Mesothelial cell of epicardium (in vitro differentiated cells): ENCODE results near the gene PEX26. TPM values are rescaled to one million over a fixed set of nuclear protein-coding genes. Genes with fewer than 3 reads are reported as not detected.

Experiments
- DNase-seq, 2 experiments: peaks; one replicate each; pipeline ENCODE4 v3.0.0; 2021; ENCODE audit warnings: low spot score in 2 of 2; ENCODE audit not compliant: unreplicated experiment in 2 of 2
- H3K27ac Mint-ChIP-seq: 2 replicates; pipeline ENCODE4 v1.8.0; 2021; ENCODE audit warnings: mixed read lengths
- H3K27me3 Mint-ChIP-seq: 2 replicates; pipeline ENCODE4 v1.8.0; 2021; ENCODE audit warnings: low read depth, mixed read lengths
- H3K36me3 Mint-ChIP-seq: 2 replicates; pipeline ENCODE4 v1.8.0; 2021; ENCODE audit warnings: mixed read lengths
- H3K4me1 Mint-ChIP-seq: 2 replicates; pipeline ENCODE4 v1.8.0; 2021; ENCODE audit warnings: mixed read lengths
- H3K4me3 Mint-ChIP-seq: 2 replicates; pipeline ENCODE4 v1.8.0; 2021; ENCODE audit warnings: mild to moderate bottlenecking, moderate library complexity, mixed read lengths
- H3K9me3 Mint-ChIP-seq: 2 replicates; pipeline ENCODE4 v1.8.0; 2021; ENCODE audit warnings: mixed read lengths
- total RNA-seq: library from RNA; stranded (reverse); gene quantifications from 3 replicates; pipeline ENCODE4 v1.2.1, GENCODE V29; 2021
- TF ChIP-seq, protein P1 (sequence below): fragments of 200-600 bp; sonication (generic); IDR thresholded peaks from one replicate; pipeline ENCODE4 v1.5.0; 2021; ENCODE audit warnings: antibody characterized with exemption; ENCODE audit not compliant: unreplicated experiment

PEX26 gene
- total RNA-seq, 1 donor from 2014 or later = 38.3 TPM

- no peak for DNase-seq
- Mint-ChIP-seq H3K9me3 (peaks cover 9% of the 10 kb centered on the region), H3K27me3 (peaks cover 62% of the 10 kb centered on the region), H3K4me3 (peak overlapping the region; percentile 65), H3K36me3 (peaks cover 13% of the 10 kb centered on the region), H3K4me1 (peaks cover 11% of the 10 kb centered on the region), H3K27ac (no peak overlapping the region)
- TF ChIP-seq, protein P1, sequence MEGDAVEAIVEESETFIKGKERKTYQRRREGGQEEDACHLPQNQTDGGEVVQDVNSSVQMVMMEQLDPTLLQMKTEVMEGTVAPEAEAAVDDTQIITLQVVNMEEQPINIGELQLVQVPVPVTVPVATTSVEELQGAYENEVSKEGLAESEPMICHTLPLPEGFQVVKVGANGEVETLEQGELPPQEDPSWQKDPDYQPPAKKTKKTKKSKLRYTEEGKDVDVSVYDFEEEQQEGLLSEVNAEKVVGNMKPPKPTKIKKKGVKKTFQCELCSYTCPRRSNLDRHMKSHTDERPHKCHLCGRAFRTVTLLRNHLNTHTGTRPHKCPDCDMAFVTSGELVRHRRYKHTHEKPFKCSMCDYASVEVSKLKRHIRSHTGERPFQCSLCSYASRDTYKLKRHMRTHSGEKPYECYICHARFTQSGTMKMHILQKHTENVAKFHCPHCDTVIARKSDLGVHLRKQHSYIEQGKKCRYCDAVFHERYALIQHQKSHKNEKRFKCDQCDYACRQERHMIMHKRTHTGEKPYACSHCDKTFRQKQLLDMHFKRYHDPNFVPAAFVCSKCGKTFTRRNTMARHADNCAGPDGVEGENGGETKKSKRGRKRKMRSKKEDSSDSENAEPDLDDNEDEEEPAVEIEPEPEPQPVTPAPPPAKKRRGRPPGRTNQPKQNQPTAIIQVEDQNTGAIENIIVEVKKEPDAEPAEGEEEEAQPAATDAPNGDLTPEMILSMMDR = no peak
Measured at GRCh38 chr22:18109410-18110193, 31.8 kb downstream of the PEX26 start.

GRCh38 chr22:18110194-18110953 is 32.6 kb downstream of the PEX26 start, which contains the start of gene TUBA8:
TSS of gene TUBA8 (plus strand) at chr22:18110809. CDS start at chr22:18110866, 57 bp downstream.
- peak in 1 of 2 experiments; percentile 66 for DNase-seq
- peak within 1 kb of the TSS; percentile 65 for H3K4me3 Mint-ChIP-seq
- TF ChIP-seq, protein P1 = no peak
- H3K4me1 Mint-ChIP-seq = peaks cover 11% of the 10 kb centered on the region
- peaks cover 9% of the 10 kb centered on the region for H3K9me3 Mint-ChIP-seq
- H3K27me3 Mint-ChIP-seq = peaks cover 62% of the 10 kb centered on the region
- peaks cover 9% of the 10 kb centered on the region for H3K36me3 Mint-ChIP-seq
- H3K27ac Mint-ChIP-seq = no peak within 1 kb of the TSS

- peak overlapping the region; percentile 55 for H3K4me3 Mint-ChIP-seq
- DNase-seq = no peak
- TF ChIP-seq, protein P1 = no peak
- peaks cover 2% of the 10 kb centered on the region for H3K36me3 Mint-ChIP-seq
- H3K4me1 Mint-ChIP-seq = peaks cover 11% of the 10 kb centered on the region
- H3K9me3 Mint-ChIP-seq = peaks cover 3% of the 10 kb centered on the region
- no peak overlapping the region for H3K27ac Mint-ChIP-seq
- H3K27me3 Mint-ChIP-seq = peaks cover 59% of the 10 kb centered on the region
Measured at GRCh38 chr22:18110954-18111758, 33.4 kb downstream of the PEX26 start.

DNA sequence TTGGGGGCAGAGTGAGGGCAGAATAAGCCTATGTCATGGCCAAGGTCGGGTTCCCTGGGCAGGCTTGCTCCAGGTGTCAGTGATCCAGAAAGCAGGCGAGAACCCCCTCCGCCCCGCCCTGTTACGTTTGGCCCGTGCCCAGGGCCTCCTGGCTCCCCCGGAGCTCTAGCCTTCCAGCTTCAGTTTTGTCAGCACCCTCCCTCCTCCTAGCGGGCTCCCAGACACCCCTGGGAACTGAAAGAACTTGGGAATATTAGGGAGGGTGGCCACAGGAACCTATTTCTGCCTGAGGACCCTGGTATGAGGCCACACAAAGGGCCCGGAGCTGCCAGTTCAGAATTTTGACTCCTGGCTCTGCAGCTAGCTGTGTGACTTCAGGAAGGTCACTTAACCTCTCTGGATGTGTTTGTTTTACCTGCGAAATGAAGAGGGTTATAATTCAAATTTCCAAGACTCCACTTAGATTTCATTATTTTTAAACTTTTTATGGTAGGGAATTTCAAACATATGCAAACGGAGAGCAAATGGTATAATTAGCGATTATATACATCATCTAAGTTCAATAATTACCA is 34.1 kb downstream of the PEX26 start:
- peaks cover 58% of the 10 kb centered on the region for H3K27me3 Mint-ChIP-seq
- no peak overlapping the region for H3K27ac Mint-ChIP-seq
- no peak overlapping the region for H3K4me3 Mint-ChIP-seq
- peaks cover 11% of the 10 kb centered on the region for H3K4me1 Mint-ChIP-seq
- peaks cover 2% of the 10 kb centered on the region for H3K36me3 Mint-ChIP-seq
- DNase-seq = no peak
- H3K9me3 Mint-ChIP-seq = peaks cover 3% of the 10 kb centered on the region
- TF ChIP-seq, protein P1 = no peak

DNA sequence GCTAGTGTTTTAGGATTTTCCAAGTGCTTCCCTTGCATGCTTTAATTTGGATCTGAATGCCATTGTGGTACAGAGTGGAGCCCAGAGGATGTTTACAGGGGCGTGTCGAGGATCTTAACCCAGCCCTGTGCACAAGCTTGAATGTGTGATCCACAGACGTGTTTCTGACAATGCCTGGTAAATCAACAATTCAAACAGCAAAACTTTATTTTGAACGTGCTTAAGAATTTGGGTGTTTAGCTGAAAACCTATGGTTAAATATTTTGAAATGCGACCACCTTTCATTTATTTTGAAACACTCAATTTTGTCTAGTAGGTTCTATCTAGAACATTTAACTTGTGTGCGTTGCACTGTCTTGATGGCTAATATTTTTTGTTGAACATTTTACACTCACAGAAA is 34.6 kb downstream of the PEX26 start:
- Mint-ChIP-seq H3K9me3 (no peaks in the 10 kb centered on the region), H3K27me3 (peaks cover 54% of the 10 kb centered on the region), H3K4me1 (peaks cover 11% of the 10 kb centered on the region)

More for the DNA sequence above, 34.6 kb downstream of the PEX26 start:
- H3K27ac Mint-ChIP-seq = no peak overlapping the region
- no peak for DNase-seq
- TF ChIP-seq, protein P1 = no peak
- H3K4me3 Mint-ChIP-seq = no peak overlapping the region
- no peaks in the 10 kb centered on the region for H3K36me3 Mint-ChIP-seq
